HG03196 (cell line): ENCODE data around the gene ENTPD8.
"Not testable (repeated sequence)": the region's sequence is repeated elsewhere in the genome, so short reads cannot be mapped to it uniquely, and the experiment has no call there.

ENCODE experiments used
- ATAC-seq: cut with Tn5 transposase; IDR thresholded peaks from one replicate; pipeline ENCODE4 v1.9.1; 2021; ENCODE audit not compliant: unreplicated experiment

Gene ENTPD8

GRCh38 chr9:137458194-137459151 lies 17.3 kb upstream of the ENTPD8 start:
- no peak for ATAC-seq

- no peak for ATAC-seq
Observed at GRCh38 chr9:137457406-137458193, 16.4 kb upstream of the ENTPD8 start.

GRCh38 chr9:137456864-137457405 lies 15.8 kb upstream of the ENTPD8 start:
- no peak for ATAC-seq

GRCh38 chr9:137456061-137456863 lies 15.1 kb upstream of the ENTPD8 start:
- no peak for ATAC-seq

GRCh38 chr9:137455359-137455991 lies 14.3 kb upstream of the ENTPD8 start:
- ATAC-seq = no peak

GRCh38 chr9:137454597-137455358 lies 13.6 kb upstream of the ENTPD8 start:
- no peak for ATAC-seq

- no peak for ATAC-seq
Observed at GRCh38 chr9:137454145-137454596, 13.0 kb upstream of the ENTPD8 start.

GRCh38 chr9:137453643-137454081 lies 12.5 kb upstream of the ENTPD8 start:
- peak; percentile 41 for ATAC-seq

- no peak for ATAC-seq
Observed at GRCh38 chr9:137452761-137453642, 11.8 kb upstream of the ENTPD8 start.

- no peak for ATAC-seq
Observed at GRCh38 chr9:137452006-137452760, 11.0 kb upstream of the ENTPD8 start.

- ATAC-seq = not testable (repeated sequence)
Observed at GRCh38 chr9:137451264-137452005, 10.3 kb upstream of the ENTPD8 start.

GRCh38 chr9:137450539-137451222 lies 9.5 kb upstream of the ENTPD8 start:
- ATAC-seq = not testable (repeated sequence)

GRCh38 chr9:137449931-137450538 lies 8.9 kb upstream of the ENTPD8 start:
- ATAC-seq = no peak

- ATAC-seq = no peak
Observed at GRCh38 chr9:137449081-137449844, 8.1 kb upstream of the ENTPD8 start.

- ATAC-seq = no peak
Observed at GRCh38 chr9:137448602-137448962, 7.4 kb upstream of the ENTPD8 start.
